Testis (tissue), 2 donors: ENCODE data around the gene SMG1.

Experiments used
- CTCF ChIP-seq, 3 experiments: fragments of 450-650 bp in 2 of 3; fragments of 200-600 bp in 1 of 3; sonication (generic) in 1 of 3; IDR thresholded peaks; one replicate each; pipeline ENCODE4 v1.5.1; 2016 to 2019; ENCODE audit warnings: antibody characterized with exemption in 3 of 3, mild to moderate bottlenecking in 2 of 3, moderate library complexity in 1 of 3
- POLR2A ChIP-seq: fragments of 450-650 bp; IDR thresholded peaks from one replicate; pipeline ENCODE4 v1.6.1; 2017; ENCODE audit warnings: antibody characterized with exemption, mild to moderate bottlenecking, moderate library complexity

- TF ChIP-seq POLR2A, result no peak
- TF ChIP-seq CTCF (IDR thresholded peaks at IDR 0.05), result no peak
Observed at GRCh38 chr16:18855196-18855595, 71.0 kb downstream of the SMG1 start.
